Astrocyte (in vitro differentiated cells and primary cell): Measurements from ENCODE around the gene PDCD1. TPM values are rescaled to one million over a fixed set of nuclear protein-coding genes. Genes with fewer than 3 reads are reported as not detected.

Source experiments
- DNase-seq: peaks from one replicate; pipeline ENCODE4 v3.0.0-alpha.2; 2010; ENCODE audit warnings: low read depth
- FAIRE-seq: peaks from 2 replicates; lab custom pipeline; 2011; peaks lifted over from hg19 to GRCh38; lab: Jason Lieb, UNC
- H2AFZ ChIP-seq: 2 replicates; pipeline ENCODE4 v1.6.0; 2012; ENCODE audit warnings: low read depth, low read length, inconsistent platforms
- H3K27ac ChIP-seq: 2 replicates; pipeline ENCODE4 v1.5.1; 2011; ENCODE audit warnings: low read depth, low read length, inconsistent platforms
- H3K27me3 ChIP-seq: 2 replicates; pipeline ENCODE4 v1.6.0; 2011; ENCODE audit warnings: low read length, inconsistent platforms; ENCODE audit not compliant: insufficient read depth
- H3K36me3 ChIP-seq: 2 replicates; pipeline ENCODE4 v1.5.1; 2011; ENCODE audit warnings: low read length, inconsistent platforms; ENCODE audit not compliant: insufficient read depth
- H3K4me1 ChIP-seq: 2 replicates; pipeline ENCODE4 v1.5.1; 2011; ENCODE audit warnings: low read length, inconsistent platforms; ENCODE audit not compliant: insufficient read depth
- H3K4me2 ChIP-seq: 2 replicates; pipeline ENCODE4 v1.6.0; 2012; ENCODE audit warnings: low read length, inconsistent platforms
- H3K4me3 ChIP-seq: 2 replicates; pipeline ENCODE4 v1.5.1; 2011; ENCODE audit warnings: low read depth, mild to moderate bottlenecking, low read length, inconsistent platforms; ENCODE audit not compliant: insufficient read depth
- H3K79me2 ChIP-seq: 2 replicates; pipeline ENCODE4 v1.6.0; 2012; ENCODE audit warnings: mild to moderate bottlenecking, low read length, inconsistent platforms; ENCODE audit not compliant: insufficient read depth
- H3K9ac ChIP-seq: 2 replicates; pipeline ENCODE4 v1.6.0; 2012; ENCODE audit warnings: mild to moderate bottlenecking, low read length, inconsistent platforms
- H3K9me3 ChIP-seq: 2 replicates; pipeline ENCODE4 v1.5.1; 2012; ENCODE audit warnings: low read depth, mild to moderate bottlenecking, low read length, inconsistent platforms; ENCODE audit not compliant: insufficient read depth
- H4K20me1 ChIP-seq: 2 replicates; pipeline ENCODE4 v1.6.0; 2012; ENCODE audit warnings: low read length, inconsistent platforms; ENCODE audit not compliant: insufficient read depth
- H3K27ac Mint-ChIP-seq: one replicate; pipeline ENCODE4 v1.8.0; 2021; ENCODE audit warnings: mild to moderate bottlenecking, mixed read lengths; ENCODE audit not compliant: unreplicated experiment
- H3K27me3 Mint-ChIP-seq: one replicate; pipeline ENCODE4 v1.8.0; 2021; ENCODE audit warnings: low read depth, mixed read lengths; ENCODE audit not compliant: unreplicated experiment
- H3K36me3 Mint-ChIP-seq: one replicate; pipeline ENCODE4 v1.8.0; 2021; ENCODE audit warnings: low read depth, mixed read lengths; ENCODE audit not compliant: unreplicated experiment
- H3K4me1 Mint-ChIP-seq: one replicate; pipeline ENCODE4 v1.8.0; 2021; ENCODE audit warnings: low read depth, mixed read lengths; ENCODE audit not compliant: unreplicated experiment
- H3K4me3 Mint-ChIP-seq: one replicate; pipeline ENCODE4 v1.8.0; 2021; ENCODE audit warnings: mild to moderate bottlenecking, moderate library complexity, mixed read lengths; ENCODE audit not compliant: unreplicated experiment
- H3K9me3 Mint-ChIP-seq: one replicate; pipeline ENCODE4 v1.8.0; 2021; ENCODE audit warnings: mild to moderate bottlenecking, mixed read lengths; ENCODE audit not compliant: unreplicated experiment
- EZH2 ChIP-seq: IDR thresholded peaks from 2 replicates; pipeline ENCODE4 v1.6.1; 2012; ENCODE audit warnings: mild to moderate bottlenecking, low read length, inconsistent platforms; ENCODE audit not compliant: insufficient read depth
- total RNA-seq: library from RNA; stranded (reverse); gene quantifications from 2 replicates; pipeline ENCODE4 v1.2.1, GENCODE V29; 2021
- TF ChIP-seq, protein P1 (sequence below): IDR thresholded peaks from 2 replicates; pipeline ENCODE4 v1.5.1; 2011; ENCODE audit warnings: low read depth, mild to moderate bottlenecking, inconsistent platforms, low read length, moderate library complexity; ENCODE audit not compliant: insufficient read depth

The PDCD1 gene
- total RNA-seq, 1 donor from 2014 or later = not detected

DNA sequence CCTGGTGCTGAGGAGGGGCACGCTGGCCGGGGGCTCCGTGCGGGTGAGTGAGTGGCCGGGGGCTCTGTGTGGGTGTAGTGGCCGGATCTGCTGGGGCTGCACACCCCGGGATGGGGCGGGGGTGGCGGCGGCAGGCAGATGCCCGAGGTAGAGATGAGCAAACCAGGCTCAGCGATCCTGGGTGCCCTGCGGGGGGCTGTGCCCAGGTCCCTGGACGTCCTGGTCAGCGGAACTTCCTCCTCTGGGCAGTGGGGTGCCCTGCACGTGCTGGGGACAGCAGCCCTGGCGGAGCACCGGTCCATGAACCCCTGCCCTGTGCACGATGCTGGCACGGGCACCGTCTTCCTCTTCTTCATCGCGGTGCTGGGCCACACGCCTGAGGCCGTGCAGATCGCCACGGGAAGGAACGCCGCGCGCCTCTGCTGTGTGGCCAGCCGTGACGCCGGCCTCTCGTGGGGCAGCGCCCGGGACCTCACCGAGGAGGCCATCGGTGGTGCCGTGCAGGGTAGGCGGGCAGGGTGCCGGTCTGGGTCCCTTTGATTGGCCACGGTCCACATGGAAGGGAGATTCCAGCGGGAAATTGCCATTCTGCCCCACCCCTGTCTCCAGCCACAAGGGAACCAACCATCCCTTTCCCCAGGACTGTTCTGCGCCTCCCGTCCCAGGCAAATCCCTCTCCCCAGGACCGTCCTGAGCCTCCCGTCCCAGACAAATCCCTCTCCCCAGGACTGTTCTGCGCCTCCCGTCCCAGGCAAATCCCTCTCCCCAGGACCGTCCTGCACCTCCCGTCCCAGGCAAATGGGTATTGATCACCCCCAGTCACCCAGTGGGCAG is 43.8 kb downstream of the PDCD1 start:
- Histone ChIP-seq H3K27me3 (no peaks in the 10 kb centered on the region), H3K27ac (no peak overlapping the region), H4K20me1 (no peaks in the 10 kb centered on the region), H3K4me1 (no peaks in the 10 kb centered on the region), H3K36me3 (no peaks in the 10 kb centered on the region), H3K9ac (no peak overlapping the region), H3K4me3 (no peak overlapping the region), H3K9me3 (no peaks in the 10 kb centered on the region), H3K4me2 (no peak overlapping the region), H3K79me2 (no peaks in the 10 kb centered on the region), H2AFZ (no peak overlapping the region)
- TF ChIP-seq, protein P1, sequence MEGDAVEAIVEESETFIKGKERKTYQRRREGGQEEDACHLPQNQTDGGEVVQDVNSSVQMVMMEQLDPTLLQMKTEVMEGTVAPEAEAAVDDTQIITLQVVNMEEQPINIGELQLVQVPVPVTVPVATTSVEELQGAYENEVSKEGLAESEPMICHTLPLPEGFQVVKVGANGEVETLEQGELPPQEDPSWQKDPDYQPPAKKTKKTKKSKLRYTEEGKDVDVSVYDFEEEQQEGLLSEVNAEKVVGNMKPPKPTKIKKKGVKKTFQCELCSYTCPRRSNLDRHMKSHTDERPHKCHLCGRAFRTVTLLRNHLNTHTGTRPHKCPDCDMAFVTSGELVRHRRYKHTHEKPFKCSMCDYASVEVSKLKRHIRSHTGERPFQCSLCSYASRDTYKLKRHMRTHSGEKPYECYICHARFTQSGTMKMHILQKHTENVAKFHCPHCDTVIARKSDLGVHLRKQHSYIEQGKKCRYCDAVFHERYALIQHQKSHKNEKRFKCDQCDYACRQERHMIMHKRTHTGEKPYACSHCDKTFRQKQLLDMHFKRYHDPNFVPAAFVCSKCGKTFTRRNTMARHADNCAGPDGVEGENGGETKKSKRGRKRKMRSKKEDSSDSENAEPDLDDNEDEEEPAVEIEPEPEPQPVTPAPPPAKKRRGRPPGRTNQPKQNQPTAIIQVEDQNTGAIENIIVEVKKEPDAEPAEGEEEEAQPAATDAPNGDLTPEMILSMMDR = no peak
- no peak for TF ChIP-seq EZH2
- H3K27ac Mint-ChIP-seq = no peak overlapping the region
- H3K27me3 Mint-ChIP-seq = peaks cover 8% of the 10 kb centered on the region
- DNase-seq (no peak), FAIRE-seq (no peak)
- no peaks in the 10 kb centered on the region for H3K9me3 Mint-ChIP-seq
- no peaks in the 10 kb centered on the region for H3K4me1 Mint-ChIP-seq
- no peak overlapping the region for H3K4me3 Mint-ChIP-seq
- no peaks in the 10 kb centered on the region for H3K36me3 Mint-ChIP-seq

DNA sequence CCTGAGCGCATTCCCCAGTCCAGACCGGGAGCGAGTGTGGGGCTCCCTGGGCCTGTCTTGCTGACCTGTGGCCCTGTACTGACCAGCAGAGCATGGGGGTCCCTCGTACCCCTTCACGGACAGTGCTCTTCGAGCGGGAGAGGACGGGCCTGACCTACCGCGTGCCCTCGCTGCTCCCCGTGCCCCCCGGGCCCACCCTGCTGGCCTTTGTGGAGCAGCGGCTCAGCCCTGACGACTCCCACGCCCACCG is 44.4 kb downstream of the PDCD1 start:
- no peak overlapping the region for H3K9ac ChIP-seq
- no peaks in the 10 kb centered on the region for H3K36me3 Mint-ChIP-seq
- H3K27ac Mint-ChIP-seq = no peak overlapping the region
- no peaks in the 10 kb centered on the region for H3K4me1 Mint-ChIP-seq
- no peak overlapping the region for H3K4me3 ChIP-seq
- H3K27ac ChIP-seq = no peak overlapping the region
- H3K27me3 ChIP-seq = no peaks in the 10 kb centered on the region
- no peak overlapping the region for H2AFZ ChIP-seq
- no peak overlapping the region for H3K4me3 Mint-ChIP-seq
- no peaks in the 10 kb centered on the region for H4K20me1 ChIP-seq
- H3K4me2 ChIP-seq = no peak overlapping the region
- no peaks in the 10 kb centered on the region for H3K79me2 ChIP-seq
- H3K9me3 ChIP-seq = no peaks in the 10 kb centered on the region
- no peaks in the 10 kb centered on the region for H3K36me3 ChIP-seq
- no peaks in the 10 kb centered on the region for H3K9me3 Mint-ChIP-seq
- no peaks in the 10 kb centered on the region for H3K4me1 ChIP-seq
- DNase-seq = no peak
- peaks cover 8% of the 10 kb centered on the region for H3K27me3 Mint-ChIP-seq
- FAIRE-seq = no peak
- TF ChIP-seq, protein P1 = no peak
- no peak for TF ChIP-seq EZH2

DNA sequence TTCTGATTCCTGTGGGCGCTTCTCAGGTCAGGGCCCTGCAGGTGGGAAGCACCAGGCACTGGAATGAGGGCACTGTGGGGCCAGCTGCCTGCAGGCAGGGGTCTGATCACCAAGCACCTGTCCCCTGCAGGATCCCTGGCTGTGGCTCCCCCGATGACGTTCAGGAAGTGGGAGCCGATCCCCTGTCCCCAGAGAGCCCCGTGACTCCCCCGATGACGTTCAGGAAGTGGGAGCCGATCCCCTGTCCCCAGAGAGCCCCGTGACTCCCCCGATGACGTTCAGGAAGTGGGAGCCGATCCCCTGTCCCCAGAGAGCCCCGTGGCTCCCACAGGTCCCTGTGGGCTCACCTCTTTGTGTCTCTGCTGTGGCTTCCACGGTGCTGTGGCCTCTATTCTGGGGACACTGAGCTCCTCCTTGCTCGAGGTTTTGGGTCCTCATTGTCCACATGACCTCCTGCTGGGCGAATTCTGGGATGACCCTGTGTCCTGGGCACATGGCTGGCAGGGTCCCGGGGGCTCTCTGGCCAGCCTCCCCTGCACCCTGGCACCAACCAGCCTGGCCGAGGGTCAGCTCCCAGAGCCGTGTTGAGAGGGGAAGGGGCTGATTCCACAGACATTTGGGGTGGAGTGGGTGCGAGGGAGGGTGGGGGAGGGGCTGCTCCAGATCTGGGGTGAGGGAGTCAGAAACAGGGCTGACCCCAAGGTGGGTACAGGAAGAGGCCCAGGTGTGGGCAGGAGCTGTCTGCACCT is 44.9 kb downstream of the PDCD1 start:
- H4K20me1 ChIP-seq = no peaks in the 10 kb centered on the region
- H3K9me3 ChIP-seq = no peaks in the 10 kb centered on the region
- no peaks in the 10 kb centered on the region for H3K4me1 Mint-ChIP-seq
- no peak overlapping the region for H3K4me3 ChIP-seq
- H3K79me2 ChIP-seq = no peaks in the 10 kb centered on the region
- H3K4me1 ChIP-seq = no peaks in the 10 kb centered on the region
- no peak overlapping the region for H3K9ac ChIP-seq
- H3K27ac Mint-ChIP-seq = no peak overlapping the region
- H3K27ac ChIP-seq = no peak overlapping the region
- no peak for TF ChIP-seq EZH2
- TF ChIP-seq, protein P1 = no peak
- no peaks in the 10 kb centered on the region for H3K36me3 Mint-ChIP-seq
- H3K9me3 Mint-ChIP-seq = no peaks in the 10 kb centered on the region
- H3K27me3 Mint-ChIP-seq = peaks cover 8% of the 10 kb centered on the region
- H3K4me3 Mint-ChIP-seq = no peak overlapping the region
- H3K4me2 ChIP-seq = no peak overlapping the region
- H2AFZ ChIP-seq = no peak overlapping the region
- no peaks in the 10 kb centered on the region for H3K27me3 ChIP-seq
- no peaks in the 10 kb centered on the region for H3K36me3 ChIP-seq
- FAIRE-seq (no peak), DNase-seq (no peak)
